NCI-H226 (cell line): ENCODE measurements around the gene SALL3.
"Not testable (repeated sequence)": the region's sequence is repeated elsewhere in the genome, so short reads cannot be mapped to it uniquely, and the experiment has no call there.

Source experiments
- DNase-seq: peaks from one replicate; pipeline ENCODE4 v3.0.0-alpha.2; 2015

The SALL3 gene

DNA sequence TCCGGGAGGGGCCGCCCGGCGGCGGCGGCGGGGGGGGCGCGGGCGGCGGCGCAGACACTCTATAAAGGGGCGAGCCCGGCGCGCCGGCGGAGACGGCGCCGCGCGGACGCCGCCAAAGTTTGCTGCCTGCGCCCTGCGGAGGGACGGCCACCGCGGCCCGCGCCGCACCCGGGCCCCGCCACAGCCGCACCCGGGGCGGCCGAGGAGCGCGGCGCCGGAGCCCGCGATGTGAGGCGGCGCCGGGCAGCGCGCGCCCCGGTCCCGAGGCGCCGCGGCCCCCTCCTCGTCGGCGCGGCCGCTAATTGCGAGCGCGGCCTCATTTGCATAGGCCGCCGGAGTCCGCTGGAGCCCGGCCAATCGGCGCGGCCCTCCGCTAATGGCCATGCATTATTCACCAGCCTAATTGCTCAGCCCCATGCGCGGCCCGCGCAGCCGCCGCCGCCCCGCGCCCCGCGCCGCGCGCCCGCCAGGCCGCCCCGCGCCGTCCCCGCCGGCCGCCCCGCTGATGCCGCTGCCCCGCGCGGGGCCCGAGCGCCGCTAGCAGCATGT lies at the start of gene SALL3:
Gene SALL3 (plus strand): TSS at position 89 of the 549 bp plus-strand sequence. CDS start 457 bp downstream, at position 546.
- no peak for DNase-seq

DNA sequence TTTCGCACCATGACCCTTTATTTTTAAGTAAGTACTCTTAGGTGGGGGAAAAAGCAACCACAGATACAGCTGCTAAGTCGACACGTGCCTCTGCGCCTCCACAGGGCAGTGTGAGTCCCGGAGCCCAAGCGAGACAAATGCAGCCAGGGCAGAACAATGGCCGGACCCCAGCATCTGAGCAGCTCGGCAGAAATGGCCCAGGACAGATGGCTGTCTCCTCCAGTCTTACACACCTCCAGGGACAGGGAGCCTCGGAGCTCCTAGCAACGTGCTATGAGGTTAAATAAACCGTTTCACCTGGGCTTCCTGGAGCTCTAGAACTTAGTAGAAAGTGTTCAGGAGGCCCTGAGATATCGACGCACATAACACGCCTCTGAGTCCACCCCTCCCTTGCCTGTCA lies 47.3 kb upstream of the SALL3 start:
- DNase-seq = no peak

DNA sequence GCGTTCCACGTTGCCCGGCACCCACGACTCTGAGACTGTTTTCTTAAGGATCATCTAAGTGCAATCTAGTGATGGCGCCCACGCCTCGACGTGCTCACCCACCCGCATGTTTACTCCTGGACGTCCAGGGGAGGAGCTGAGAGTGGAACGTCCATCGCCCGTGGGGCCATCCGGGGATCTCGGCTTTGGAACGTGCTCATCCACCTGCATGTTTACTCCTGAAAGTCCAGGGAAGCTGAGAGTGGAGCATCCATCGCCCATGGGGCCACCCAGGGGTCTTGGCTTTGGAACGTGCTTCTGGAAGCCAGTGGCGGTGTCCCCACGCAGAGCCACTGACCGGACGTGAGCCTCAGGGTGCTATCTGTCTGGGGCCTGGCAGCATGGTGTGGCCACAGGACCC lies 45.6 kb upstream of the SALL3 start:
- no peak for DNase-seq

DNA sequence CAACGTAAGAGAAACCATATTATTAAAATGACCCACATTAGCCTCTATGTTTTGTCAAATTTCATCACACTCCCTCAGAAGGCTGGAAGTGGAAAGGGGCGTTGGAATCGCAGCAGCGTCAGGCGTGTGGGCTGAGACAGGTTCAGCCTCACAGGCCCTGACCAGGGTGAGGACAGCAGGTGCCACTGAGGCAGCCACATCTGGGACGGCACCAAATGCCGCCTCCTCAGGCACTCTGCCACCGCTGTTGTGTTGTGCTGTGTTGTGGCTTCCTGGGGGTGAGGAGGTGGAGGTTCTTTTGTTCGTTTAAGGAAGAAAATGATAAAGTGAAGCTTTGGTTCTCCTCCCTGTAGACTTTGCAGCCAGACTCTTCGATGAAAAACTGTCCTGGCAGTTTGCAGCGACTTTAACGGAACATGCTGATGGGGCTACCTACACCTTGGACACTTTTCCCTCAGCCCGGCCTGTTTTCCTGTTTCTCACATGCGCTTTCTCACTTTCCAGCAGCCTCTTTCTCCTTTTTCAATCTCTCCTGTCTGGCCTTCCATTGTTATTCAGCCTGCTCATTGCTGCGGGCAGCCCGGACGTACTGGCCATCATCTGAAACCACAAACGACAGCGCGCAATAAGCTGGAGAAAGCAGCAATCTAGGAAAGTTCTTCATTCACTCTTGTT lies 44.9 kb upstream of the SALL3 start:
- no peak for DNase-seq

DNA sequence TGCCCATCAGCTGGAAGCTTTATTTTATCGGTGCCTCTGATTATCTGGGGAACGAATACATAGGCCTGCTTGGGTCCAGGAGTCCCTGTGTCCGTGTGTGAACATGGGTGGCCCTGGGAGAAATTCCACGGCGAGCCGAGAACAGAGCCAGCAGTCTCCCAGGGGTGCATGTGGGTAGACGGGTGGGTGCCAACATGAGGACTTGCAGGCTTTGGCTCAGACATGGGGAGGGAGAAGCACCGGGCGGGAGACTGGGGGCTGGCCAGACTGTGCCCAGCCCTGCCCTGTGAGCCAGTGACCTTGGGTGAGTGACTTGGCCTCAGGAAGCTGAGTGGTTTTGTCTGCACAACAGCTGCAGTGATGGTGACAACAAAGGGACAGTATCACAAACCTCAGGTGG lies 44.2 kb upstream of the SALL3 start:
- DNase-seq = no peak

DNA sequence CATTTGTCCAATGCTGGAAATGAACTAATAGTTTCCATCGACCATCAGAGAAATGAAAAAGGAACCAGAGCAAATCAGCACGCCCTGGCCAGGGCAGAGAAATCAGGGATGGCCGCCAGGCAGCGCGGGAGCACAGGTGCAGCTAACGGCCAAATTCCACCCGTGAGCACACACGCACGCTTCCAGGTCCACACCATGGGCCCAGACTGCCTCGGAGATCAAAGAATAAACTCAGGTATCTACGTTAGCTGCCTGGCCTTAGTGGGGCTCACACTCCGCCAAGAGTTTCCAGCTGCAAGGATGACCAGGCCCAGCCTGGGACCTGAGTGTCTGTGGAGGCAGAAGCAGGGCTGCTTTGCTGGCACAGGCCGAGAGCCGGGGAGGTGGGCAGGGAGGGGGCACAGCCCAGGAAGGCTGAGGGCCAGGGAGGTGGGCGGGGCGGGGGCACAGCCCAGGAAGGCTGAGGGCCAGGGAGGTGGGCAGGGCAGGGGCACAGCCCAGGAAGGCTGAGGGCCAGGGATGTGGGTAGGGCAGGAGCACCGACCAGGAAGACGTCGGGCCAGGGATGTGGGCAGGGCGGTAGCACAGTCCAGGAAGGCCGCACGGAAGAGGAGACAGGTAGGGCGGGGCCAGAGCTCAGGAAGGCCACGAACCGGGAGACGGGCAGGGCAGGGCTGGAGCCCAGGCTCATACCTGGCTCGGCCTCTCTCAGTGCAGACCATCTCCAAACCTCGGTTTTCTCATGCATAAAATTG lies 43.2 kb upstream of the SALL3 start:
- DNase-seq = no peak

DNA sequence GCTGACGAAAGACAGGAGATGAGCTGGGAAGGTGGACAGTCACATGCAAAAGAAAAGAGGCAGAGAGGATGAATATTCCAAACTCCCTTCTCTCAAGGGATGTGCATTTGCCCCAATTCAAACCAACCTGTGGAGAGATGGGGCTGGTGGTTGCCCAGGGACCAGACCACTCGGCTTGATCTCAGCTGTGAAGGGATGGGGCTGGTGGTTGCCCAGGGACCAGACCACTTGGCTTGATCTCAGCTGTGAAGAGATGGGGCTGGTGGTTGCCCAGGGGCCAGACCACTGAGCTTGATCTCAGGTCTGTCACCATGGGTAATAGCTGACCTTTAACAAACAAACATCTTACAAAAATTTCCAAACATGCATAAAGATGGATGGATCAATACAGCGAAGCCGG lies 42.5 kb upstream of the SALL3 start:
- no peak for DNase-seq

DNA sequence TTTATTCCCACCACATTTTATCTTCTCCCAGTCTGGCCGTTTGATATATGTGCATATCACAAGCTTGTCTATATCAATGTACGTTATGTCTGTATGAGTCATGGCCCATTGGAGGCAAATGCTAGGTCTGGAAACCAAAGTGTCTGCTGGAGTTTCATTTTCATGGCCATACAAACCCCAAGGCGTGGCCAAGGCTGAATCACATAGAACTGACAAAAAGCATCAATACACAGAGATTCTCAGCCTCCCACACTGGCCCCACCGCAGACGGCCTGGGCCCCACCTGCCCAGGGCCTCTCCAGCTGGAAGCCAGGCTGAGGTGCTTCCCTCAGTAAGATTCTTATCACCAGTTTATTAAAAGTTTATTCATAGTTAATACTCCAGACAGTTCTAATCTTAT lies 40.5 kb upstream of the SALL3 start:
- DNase-seq = no peak

DNA sequence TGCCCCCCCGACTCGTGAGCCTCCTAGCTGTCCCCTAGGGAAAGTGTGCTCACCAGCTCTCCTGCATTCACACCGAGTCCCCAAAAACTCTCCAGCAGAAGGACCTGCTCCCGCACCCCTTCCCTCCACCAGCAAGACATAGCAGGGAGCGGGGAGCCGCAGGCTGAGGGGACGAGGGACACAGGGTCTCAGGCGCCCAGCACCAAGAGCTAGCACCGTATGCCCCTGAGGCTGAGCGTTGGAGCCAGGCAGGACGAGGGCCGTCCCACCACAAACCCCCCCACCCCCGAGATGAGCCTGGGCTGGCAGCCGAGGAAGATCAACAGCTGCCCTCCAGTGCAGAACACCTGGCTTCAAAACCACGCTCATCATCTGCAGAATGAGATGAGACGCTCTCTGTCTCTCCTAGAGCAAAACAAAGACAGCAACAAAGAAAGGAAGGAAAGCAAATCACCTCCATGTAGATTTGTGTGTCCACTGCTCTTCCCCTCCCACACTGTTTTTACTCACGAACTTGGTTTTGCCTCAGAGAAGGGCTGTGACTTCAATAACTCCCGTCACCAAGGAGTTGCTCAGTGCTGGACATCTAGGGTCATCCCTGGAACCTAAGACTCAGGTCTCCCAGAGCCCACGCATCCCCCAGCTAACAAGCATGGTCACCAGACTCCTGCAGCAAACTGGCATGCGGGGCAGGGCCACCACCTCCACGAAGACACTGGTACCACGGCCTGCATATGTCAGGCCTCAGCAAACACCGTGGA lies 39.7 kb upstream of the SALL3 start:
- DNase-seq = no peak

DNA sequence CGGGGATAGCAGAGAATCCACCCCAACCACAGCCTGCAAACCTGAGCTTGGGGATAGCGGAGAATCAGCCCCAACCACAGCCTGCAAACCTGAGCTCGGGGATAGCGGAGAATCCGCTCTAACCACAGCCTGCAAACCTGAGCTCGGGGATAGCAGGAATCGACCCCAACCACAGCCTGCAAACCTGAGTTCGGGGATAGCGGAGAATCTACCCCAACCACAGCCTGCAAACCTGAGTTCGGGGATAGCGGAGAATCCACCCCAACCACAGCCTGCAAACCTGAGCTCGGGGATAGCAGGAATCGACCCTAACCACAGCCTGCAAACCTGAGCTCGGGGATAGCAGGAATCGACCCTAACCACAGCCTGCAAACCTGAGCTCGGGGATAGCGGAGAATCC lies 37.4 kb upstream of the SALL3 start:
- DNase-seq = not testable (repeated sequence)

DNA sequence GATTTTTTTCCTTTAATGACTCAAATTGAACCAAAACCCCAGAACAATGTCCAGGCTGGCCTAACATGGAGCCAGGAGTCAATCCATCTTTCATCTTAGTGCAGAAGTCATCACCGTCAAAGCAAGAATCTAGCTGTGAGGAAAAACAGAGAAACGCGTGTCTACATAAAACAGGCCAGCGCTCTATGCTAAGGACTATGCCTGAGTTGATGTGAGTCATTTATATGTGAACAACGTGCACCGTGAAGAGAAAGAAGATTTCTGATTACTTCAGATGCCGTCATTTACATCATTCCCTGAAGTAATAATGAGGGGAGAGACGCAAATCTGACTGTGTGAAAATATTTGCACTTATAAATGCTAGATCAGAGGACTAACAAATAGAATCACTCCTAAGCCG lies 34.0 kb upstream of the SALL3 start:
- DNase-seq = no peak

DNA sequence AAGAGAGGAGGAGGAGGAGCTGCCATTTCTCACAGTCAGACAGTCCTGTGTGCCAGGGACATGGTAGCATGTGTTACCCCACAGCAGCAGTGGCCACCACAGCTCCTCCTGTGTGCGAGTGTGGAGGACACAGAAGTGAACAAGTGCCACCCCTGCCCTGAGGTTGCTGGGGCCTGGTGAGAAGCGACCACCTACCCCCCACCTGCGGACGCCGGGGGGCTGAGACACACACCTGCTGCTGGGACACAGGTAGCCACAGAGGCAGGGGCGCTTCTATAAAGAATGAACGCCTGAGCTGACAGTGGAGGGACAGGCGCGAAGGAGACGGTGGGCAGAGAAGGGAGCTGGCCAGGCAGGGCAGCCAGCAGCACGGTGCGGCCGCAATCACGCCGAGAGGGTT lies 32.3 kb upstream of the SALL3 start:
- DNase-seq = no peak

DNA sequence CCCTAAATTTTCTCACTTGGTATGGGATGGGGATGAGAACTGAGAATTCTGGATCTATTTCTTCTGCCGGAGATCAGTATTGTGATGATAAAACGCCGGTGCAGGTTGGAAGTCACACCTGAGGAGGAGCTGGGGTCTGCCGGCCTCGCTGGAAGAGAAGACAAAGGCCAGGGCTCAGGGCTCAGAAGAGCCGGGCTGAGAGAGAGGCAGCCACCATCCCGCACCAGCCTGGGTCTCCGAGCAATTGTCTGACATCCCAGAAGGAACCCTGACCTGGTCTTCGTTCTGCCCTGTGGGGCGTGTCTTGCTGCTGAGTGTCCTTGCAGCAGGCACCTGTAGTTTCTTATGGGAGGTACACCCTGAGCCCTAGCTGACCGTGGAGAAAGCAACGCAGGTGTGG lies 31.4 kb upstream of the SALL3 start:
- DNase-seq = no peak

DNA sequence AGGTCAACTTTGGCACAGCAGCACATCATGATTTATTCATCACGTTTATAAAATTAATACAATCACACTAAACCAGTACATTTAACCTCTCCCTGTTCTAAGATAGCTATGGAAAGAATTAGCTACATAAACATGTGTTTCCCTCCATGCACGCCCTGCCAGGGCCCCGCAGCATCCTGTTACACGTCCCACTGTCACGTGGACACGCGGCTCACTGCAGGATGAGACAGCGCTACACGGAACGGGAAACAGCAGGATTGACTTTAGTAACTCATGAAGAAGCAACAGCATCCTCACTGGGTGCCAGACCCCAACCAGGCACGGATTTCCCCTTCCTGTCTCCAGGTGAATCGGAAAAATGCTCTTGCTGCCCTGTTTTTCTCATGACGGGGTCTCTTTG lies 30.9 kb upstream of the SALL3 start:
- no peak for DNase-seq

DNA sequence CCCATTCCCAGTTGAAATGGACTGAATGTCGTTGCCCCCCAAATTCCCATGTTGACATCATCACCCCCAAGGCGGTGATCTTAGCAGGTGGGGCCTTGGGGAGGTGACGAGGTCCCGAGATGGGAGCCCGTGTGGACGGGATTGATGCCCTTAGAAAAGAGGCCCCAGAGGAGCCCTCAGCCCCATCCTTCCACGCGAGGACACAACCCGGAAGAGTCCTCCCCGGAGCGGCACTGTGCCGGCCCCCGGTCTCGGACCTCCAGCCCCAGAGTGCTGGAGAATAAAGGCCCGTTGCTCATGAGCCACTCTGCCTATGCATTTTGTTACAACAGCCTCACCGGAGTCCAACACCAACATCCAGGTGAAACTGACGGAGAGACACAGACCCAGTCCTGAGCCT lies 30.4 kb upstream of the SALL3 start:
- DNase-seq = no peak

DNA sequence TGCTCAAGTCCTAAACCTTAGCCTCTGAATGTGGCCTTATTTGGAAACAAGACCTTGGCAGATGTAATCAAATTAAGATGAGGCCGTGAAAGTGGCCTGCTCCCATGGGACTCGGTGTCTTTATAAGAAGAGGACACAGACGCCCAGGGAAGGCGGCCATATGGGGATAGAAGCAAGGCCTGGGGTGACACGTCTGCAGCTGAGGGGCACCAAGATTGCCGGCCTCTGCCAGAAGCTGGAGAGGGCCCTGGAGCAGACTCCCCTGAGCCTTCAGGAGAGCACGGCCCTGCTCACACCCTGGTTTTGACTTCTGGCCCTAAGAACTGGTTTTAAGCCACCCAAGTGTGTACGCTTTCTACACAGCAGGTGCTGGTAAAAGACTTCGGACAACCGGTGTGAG lies 29.2 kb upstream of the SALL3 start:
- DNase-seq = no peak

DNA sequence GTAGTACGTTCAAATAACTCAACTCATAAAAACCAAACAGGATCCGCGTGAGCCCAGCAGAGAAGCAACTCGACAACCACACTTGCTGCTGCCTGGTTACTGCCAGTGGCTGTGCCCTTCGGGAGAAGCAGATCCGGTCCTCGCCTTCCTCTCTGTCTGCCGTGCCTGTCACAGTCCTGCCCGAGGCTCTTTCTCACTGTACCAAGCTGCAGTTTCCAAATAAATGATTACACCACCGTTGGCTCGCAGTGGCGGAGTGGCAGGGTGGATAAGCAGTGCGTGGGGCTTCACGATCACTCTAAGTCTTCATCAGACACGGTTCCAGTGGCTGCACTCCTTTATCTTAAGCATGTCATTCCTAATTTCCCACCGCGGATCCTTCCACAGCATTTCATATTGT lies 26.1 kb upstream of the SALL3 start:
- no peak for DNase-seq

DNA sequence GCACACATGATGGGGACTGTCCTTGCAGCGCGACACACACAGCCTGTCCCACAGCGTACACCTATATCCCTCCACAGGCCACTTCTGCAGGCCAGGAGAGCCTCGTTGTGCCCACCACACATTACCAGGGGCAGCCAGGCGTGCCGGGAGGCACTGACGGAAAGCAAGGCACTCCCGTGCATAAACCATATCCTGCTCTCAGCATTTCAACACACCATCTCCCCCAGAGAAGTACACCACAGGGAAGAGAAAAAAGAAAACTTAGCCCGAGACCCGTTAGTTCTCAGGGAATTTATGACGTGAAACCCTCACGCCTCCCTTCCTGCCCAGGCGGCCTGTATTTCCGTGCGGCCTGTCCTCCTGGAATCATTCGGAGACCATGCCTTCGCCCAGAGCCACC lies 24.6 kb upstream of the SALL3 start:
- DNase-seq = no peak

DNA sequence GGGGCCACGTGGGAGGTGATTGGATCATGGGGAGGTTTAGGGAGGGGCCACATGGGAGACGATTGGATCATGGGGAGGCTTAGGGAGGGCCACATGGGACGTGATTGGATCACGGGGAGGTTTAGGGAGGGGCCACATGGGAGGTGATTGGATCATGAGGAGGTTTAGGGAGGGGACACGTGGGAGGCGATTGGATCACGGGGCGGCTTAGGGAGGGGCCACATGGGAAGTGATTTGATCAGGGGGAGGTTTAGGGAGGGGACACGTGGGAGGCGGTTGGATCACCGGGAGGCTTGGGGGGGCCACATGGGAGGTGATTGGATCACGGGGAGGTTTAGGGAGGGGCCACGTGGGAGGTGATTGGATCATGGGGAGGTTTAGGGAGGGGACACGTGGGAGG lies 22.5 kb upstream of the SALL3 start:
- no peak for DNase-seq

DNA sequence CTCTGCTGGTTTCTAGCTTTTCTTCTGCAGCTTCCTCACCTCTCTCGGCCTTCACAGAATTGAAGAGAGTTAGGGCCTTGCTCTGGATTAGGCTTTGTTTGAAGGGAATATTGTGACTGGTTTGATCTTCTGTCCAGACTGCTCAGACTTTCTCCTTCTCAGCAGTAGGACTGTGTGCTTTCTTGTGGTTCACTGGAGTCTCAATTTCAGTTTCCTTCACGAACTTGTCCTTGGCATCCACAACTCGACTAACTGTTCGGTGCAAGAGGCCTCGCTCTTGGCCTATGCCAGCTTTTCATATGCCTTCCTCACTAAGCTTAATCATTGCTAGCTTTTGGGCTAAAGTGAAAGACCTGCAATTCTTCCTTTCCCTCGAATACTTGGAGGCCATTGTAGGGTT lies 18.9 kb upstream of the SALL3 start:
- no peak for DNase-seq

DNA sequence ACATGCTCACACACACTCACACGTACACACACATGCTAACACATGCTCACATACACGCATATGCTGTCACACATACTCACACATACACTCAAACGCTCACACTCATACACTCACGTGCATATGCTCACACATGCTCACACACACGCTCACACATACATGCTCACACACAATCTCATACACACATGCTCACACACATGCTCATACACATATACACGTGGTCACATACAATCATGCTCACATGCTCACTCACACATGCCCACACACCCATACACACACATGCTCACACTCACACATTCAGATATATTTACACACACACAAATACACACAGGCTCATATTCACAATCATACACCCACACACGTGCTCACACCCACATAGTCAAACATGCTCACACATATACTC lies 17.5 kb upstream of the SALL3 start:
- DNase-seq = no peak

DNA sequence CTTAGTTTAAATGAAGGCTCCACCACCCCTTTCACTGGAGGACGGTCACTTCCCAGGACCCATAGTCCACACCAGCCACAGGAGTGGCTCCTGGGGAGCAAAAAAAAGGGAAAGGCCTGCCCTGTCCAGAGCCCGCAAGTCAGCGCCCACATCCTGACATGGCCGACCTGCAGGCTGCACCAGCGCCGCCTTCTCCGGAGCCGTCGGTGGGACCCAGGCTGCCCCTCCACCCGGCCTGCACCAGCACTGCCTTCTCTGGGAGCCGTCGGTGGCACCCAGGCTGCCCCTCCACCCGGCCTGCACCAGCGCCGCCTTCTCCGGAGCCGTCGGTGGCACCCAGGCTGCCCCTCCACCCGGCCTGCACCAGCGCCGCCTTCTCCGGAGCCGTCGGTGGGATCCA lies 14.9 kb upstream of the SALL3 start:
- DNase-seq = not testable (repeated sequence)

DNA sequence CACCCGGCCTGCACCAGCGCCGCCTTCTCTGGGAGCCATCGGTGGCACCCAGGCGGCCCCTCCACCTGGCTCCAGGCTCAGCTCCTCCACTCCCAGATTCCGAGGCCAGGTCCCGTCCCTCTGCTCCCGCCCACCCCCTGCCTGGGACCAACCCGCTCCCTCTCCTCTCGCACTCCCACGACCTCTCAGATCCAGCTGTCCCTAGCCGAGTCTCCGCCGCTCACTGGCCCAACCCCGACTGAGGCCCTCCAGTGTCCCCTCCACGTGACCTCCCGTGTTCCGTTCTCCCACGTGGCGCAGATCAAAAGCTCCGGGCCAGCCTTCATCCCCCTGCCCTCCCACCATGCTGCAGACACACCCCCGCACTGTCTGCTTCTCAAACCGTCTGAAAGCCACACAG lies 14.4 kb upstream of the SALL3 start:
- no peak for DNase-seq
